ENCODE measurements around the gene INKA2.

GRCh38 chr1:111770916-111771315 is 31.7 kb upstream of the INKA2 start:
- TF ChIP-seq CTCF (IDR thresholded peaks at IDR 0.05) (no peak), ZFX (IDR thresholded peaks at IDR 0.05; ENCODE audit: borderline replicate concordance) (no peak)
